GM19023 (cell line): ENCODE measurements around the gene PRMT3.
"Not testable (repeated sequence)": the region's sequence is repeated elsewhere in the genome, so short reads cannot be mapped to it uniquely, and the experiment has no call there.

Source experiments
- ATAC-seq: cut with Tn5 transposase; IDR thresholded peaks from one replicate; pipeline ENCODE4 v1.9.1; 2021; ENCODE audit warnings: mild to moderate bottlenecking, moderate library complexity; ENCODE audit not compliant: unreplicated experiment

PRMT3 gene

GRCh38 chr11:20497124-20497792 is 109.7 kb downstream of the PRMT3 start:
- no peak for ATAC-seq

GRCh38 chr11:20501252-20501651 is 113.7 kb downstream of the PRMT3 start:
- no peak for ATAC-seq

GRCh38 chr11:20501971-20502370 is 114.5 kb downstream of the PRMT3 start:
- no peak for ATAC-seq

- ATAC-seq = no peak
Observed at GRCh38 chr11:20511982-20512381, 124.5 kb downstream of the PRMT3 start.

- no peak for ATAC-seq
Observed at GRCh38 chr11:20512869-20513268, 125.4 kb downstream of the PRMT3 start.

GRCh38 chr11:20518323-20518834 is 130.9 kb downstream of the PRMT3 start:
- ATAC-seq = no peak

- no peak for ATAC-seq
Observed at GRCh38 chr11:20522536-20522935, 135.0 kb downstream of the PRMT3 start.

GRCh38 chr11:20529757-20530156 is 142.2 kb downstream of the PRMT3 start:
- no peak for ATAC-seq

GRCh38 chr11:20530942-20531703 is 143.6 kb downstream of the PRMT3 start:
- ATAC-seq = no peak

GRCh38 chr11:20535271-20535881 is 147.9 kb downstream of the PRMT3 start:
- ATAC-seq = no peak

- no peak for ATAC-seq
Observed at GRCh38 chr11:20536365-20536764, 148.8 kb downstream of the PRMT3 start.

- ATAC-seq = no peak
Observed at GRCh38 chr11:20536784-20537183, 149.3 kb downstream of the PRMT3 start.

GRCh38 chr11:20541503-20541902 is 154.0 kb downstream of the PRMT3 start:
- ATAC-seq = no peak

- no peak for ATAC-seq
Observed at GRCh38 chr11:20544603-20545237, 157.2 kb downstream of the PRMT3 start.

- ATAC-seq = no peak
Observed at GRCh38 chr11:20547411-20547810, 159.9 kb downstream of the PRMT3 start.

GRCh38 chr11:20551096-20551495 is 163.6 kb downstream of the PRMT3 start:
- no peak for ATAC-seq

GRCh38 chr11:20555783-20556182 is 168.3 kb downstream of the PRMT3 start:
- ATAC-seq = no peak

GRCh38 chr11:20556396-20556795 is 168.9 kb downstream of the PRMT3 start:
- not testable (repeated sequence) for ATAC-seq

- no peak for ATAC-seq
Observed at GRCh38 chr11:20558741-20559140, 171.2 kb downstream of the PRMT3 start.
